ENCODE results near the gene GNAL.
"Not testable (repeated sequence)": the region's sequence is repeated elsewhere in the genome, so short reads cannot be mapped to it uniquely, and the experiment has no call there.

GNAL gene

GRCh38 chr18:11854554-11854953 is 165.5 kb downstream of the GNAL start:
- not testable (repeated sequence) for DNase-seq

DNA sequence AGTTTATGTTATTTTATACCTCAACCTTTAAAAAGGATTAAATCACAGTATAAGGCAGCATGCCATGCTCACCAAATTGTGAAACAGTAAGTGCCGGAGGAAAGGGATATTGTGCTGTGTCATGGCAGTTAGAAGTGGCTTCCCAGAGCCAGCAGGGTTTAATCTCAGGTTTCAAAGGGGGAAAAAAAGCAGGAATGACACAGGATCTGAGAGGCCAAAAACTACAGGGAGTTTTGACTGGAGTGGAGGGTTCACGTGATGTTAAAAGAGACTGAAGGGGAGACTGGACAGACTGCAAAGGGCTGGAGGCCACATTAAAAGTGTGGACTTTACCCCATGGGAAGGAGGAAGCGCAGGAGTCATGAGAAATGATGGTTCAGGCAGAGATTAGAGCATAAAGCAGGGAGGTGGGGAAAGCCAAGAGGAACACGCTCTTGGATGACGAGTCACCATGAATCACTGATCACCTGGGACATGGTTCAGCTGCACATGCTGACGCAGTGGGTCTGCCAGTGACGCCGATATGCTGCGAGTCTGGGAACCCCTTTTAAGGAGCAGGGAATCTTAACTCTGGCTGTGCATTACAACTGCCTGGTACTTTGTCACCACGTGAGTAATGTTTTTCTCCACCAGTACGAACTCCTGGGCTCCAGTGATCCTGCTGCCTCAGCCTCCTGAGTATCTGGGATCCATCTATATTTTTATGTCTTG is 168.3 kb downstream of the GNAL start:
- peak; percentile 63 for DNase-seq

GRCh38 chr18:11859282-11859830 is 170.3 kb downstream of the GNAL start:
- no peak for DNase-seq

DNA sequence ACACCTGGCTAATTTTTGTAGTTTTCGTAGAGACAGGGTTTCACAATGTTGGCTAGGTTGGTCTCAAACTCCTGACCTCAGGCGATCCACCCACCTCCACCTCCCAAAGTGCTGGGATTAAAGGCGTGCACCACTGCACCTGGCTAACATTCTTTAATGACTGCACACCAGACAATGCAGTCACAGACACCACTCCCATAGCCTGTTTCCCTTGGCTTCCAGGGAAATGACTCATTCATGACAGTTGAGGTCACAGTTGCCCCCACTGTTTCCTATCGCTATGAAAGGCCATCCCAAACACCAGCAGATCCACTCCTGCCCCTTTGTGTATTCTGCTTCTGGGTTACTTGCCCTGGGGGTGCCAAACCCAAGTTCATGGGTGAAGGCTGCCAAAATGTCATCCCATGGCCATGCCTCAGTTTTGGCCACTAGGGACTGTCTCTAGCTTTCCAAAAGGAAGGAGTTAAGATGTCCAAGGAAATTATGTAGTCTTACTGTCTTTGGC is 170.9 kb downstream of the GNAL start:
- DNase-seq: no peak

DNA sequence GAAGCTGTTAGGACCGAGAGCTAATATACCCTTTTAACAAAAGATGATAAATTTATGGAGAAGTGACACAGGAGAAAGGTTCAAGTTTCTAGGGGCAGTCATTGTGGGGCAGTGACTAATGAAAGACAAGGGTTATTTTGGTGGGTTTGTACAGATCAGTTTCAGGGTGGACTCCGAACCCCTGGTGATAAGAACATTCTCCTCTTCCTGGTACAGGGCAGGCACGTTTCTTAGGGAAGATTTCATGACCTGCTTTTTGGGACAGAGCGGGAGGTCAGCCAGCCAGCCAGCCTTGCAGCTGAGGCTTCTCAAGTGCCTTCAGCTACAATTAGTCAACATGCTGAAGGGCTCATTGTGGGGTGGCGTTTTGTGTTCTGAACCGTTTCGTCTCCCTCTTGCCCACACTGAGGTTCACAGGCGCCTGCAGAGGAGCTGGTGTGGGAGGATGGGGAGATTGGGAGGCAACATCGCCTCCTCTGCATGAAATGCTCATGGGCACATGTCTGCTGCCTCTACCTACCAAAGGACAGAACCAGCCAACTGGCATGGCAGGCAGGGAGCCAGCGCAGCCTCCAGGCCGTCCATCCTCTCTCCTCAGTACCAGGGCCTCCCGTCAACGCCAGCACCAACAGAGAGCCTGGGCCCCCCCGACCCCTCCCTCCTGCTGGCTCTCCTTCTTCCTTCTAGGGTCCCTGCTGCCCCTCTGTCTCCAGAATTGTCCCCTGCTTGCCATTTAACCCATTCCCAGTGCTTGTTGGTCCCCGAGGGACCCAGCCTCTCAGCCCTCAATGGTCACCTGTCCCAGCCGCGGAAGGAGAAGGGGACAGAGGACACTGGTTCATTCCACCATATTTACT is 171.8 kb downstream of the GNAL start:
- no peak for DNase-seq

GRCh38 chr18:11861583-11862288 is 172.7 kb downstream of the GNAL start:
- DNase-seq: no peak

DNA sequence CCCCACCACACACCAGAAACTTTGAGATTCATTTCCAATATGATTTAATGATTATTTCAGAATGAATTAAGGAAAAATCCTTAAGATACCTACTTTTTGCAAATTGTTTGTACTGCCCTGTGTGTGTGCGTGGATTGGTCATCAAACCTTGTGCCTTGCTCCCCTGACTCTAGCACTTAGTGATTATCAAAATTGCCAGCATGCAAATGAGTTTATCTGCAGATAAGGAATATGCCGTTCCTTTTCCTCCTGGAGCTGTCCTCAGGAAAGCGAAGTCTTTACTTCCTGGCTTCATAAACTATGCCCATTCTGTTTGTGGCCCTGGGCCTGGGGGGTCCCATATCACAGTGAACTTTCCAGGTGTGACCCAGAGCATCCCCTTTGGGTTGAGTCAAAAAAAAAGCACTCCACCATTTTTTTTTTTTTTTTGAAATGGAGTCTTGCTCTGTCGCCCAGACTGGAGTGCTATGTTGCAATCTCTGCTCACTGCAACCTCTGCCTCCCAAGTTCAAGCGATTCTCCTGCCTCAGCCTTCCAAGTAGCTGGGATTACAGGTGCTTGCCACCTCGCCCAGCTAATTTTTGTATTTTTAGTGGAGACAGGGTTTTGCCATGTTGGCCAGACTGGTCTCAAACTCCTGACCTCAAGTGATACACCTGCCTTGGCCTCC is 173.5 kb downstream of the GNAL start:
- DNase-seq: no peak

DNA sequence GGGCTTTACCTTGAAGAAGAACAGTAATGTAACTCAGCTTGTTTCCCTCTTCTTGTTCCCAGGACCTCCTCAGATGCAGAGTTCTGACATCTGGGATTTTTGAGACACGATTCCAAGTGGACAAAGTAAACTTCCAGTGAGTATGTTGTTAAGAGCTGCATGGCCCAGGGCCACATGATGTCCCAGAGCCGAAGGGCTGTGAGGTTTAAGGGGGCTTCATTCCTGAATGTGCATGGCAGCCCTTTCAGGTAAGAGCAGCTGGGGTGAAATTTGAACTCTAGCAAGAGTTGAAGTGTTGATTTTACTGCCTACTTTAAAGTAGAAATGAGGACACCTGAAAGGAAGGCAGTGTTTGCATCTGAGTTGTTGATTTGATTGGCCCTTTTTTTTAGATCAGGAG is 175.4 kb downstream of the GNAL start:
- no peak for DNase-seq

- no peak for DNase-seq
Measured at GRCh38 chr18:11865071-11865470, 176.0 kb downstream of the GNAL start.

GRCh38 chr18:11866329-11866728 is 177.3 kb downstream of the GNAL start:
- no peak for DNase-seq

GRCh38 chr18:11866764-11867163 is 177.7 kb downstream of the GNAL start:
- no peak for DNase-seq

DNA sequence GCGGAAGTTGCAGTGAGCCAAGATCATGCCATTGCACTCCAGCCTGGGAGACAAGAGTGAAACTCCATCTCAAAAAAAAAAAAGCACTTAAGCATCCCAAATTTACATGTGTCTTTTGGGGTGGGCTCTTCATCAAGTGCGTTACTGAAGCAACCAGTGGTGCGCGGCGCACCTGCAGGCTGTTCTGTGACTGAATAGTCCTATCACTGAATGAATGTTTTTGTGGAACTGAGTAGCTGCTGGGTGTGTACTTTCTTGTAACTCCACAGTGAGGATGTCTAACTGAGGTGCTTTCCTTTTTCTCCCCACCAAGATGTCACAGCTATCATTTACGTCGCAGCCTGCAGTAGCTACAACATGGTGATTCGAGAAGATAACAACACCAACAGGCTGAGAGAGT is 179.2 kb downstream of the GNAL start:
- DNase-seq: no peak

DNA sequence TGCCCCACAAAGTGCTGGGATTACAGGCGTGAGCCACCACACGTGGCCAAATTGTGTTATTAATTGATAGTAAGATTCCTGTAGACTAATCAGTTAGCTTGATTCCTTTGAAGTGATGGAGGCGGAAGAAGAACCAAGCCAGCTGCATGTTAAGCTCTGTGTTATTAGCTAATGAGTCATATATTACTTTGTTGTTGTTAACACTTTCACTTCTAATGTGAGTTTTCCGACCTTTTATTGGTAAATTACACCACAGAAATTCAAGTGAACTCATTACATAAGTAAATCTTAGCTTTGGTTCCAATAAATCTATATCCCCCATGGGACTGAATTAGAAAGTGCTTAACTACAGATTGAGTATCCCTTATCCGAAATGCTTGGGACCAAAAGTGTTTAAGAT is 182.4 kb downstream of the GNAL start:
- DNase-seq: no peak

DNA sequence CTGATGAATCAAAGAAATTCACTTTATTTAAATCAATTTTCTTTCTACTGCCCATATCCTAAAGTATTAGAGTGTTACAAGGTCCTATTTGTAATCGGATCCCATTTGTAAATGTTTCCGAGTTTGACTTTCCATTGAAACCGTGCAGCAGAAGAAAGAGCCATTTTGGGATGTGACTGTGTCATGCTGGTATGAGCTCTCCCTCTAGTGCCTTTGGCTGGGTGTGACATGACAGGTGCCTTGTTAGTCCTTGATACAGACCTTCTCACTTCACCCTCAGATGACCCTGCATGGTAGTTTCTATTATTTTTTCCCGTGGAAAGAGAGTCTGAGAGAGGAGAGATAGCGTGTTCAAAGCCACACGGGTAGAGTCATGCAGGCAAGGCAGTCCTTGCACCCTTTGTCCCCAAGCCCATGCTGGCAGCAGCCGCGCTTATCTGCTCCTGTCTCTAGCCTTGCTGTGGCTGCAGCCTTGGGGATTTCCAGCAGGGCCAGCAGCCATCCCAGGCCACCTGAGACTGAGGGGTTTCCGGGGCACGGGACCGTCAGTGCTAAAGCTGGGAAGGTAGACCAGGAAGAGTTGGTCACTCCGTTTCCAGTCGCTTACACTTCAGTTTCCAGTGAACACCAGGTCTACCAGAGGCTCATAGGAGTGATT is 183.5 kb downstream of the GNAL start:
- DNase-seq: no peak

DNA sequence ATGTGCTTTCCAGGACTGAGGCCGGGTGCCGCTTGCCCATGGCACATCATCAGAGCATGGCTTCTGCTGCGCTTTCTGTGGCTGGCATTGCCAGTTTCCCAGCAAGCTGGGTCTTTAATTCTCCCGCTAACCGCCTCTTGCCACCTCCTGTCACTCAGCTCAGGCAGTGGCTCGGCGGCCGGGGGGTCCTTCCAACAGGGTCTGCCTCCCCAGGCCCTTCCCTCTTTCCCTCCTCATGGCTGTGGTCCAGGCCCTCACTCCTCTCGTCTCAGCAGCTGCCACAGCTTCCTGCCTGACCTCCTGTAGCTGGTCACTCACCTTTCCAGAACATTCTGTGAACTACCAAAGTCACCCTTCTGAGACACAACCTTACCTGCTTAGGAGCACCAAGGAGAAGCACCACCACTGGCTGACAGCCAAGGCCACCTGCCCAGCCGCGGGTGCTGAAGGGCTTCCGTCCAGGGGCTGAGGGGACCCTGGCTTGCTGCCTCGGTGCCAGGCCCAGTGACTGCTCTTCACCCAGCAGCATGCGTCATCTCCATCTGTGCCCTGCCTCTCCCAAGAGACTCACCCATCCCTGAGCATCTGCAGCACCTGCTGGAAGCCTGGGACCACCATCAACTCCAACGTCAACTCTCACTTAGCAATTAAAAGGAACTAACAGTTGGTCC is 184.7 kb downstream of the GNAL start:
- no peak for DNase-seq

DNA sequence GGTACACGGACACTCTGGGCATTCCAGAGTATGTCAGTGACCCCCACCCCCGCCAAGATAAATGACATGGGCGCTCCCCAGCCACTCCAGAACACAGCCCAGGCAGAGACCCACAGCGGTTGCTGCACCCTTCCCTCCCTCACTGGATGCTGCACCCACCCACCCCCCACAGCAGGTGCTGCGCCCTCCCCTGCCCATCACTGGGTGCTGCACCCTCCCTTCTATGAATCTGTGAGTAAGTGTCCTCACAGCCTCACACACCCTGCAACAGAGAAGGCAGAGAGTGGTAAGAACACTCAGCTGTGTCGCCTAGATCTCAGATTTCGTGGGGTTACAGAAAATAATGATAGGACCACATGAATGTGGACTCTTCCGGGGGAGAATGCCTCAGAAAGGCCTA is 185.6 kb downstream of the GNAL start:
- no peak for DNase-seq

- no peak for DNase-seq
Measured at GRCh38 chr18:11877497-11878135, 188.6 kb downstream of the GNAL start.

DNA sequence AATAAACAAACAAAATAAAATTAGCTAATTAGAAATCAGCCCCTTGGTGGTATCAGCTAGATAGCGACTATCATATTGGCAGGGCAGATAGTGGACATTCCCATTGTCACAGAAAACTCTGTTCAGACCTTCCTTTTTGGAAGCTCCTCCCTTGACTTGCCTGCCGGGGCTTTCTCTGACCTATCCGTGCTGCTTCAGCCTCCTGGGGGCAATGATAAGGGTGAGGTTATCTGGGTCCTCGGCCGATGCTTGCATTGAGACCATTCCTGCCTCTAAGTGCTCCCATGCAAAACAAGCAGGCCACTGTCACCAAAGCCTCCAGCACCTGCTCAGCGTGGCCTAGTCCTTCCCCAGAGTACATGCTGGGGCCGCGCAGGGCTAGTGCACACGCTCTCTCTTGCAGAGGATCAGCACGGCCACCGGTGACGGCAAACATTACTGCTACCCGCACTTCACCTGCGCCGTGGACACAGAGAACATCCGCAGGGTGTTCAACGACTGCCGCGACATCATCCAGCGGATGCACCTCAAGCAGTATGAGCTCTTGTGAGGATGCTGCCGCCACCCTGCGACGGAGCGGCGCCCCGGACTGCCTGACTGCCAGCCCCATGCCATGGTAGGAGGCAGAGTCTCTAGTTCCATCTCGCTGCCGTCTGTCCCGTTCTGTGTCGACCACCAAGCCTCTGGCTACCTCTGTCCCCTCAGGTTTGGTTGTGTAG is 191.7 kb downstream of the GNAL start:
- DNase-seq: no peak

GRCh38 chr18:11882636-11883035 is 193.6 kb downstream of the GNAL start:
- no peak for DNase-seq

- DNase-seq: peak; percentile 6
Measured at GRCh38 chr18:11883153-11883552, 194.1 kb downstream of the GNAL start.
